Neural progenitor cell (in vitro differentiated cells): ENCODE results near the gene ELSPBP1.
"Not testable (repeated sequence)": the region's sequence is repeated elsewhere in the genome, so short reads cannot be mapped to it uniquely, and the experiment has no call there.

Experiments
- EZH2 ChIP-seq: fragments of 200-600 bp; sonication (generic); IDR thresholded peaks from 2 replicates; pipeline ENCODE4 v1.6.1; 2017; ENCODE audit warnings: antibody characterized with exemption, mild to moderate bottlenecking, moderate library complexity
- TF ChIP-seq, protein P1 (sequence below): fragments of 200-600 bp; sonication (generic); IDR thresholded peaks from 2 replicates; pipeline ENCODE4 v1.5.1; 2017; ENCODE audit warnings: antibody characterized with exemption, mild to moderate bottlenecking

DNA sequence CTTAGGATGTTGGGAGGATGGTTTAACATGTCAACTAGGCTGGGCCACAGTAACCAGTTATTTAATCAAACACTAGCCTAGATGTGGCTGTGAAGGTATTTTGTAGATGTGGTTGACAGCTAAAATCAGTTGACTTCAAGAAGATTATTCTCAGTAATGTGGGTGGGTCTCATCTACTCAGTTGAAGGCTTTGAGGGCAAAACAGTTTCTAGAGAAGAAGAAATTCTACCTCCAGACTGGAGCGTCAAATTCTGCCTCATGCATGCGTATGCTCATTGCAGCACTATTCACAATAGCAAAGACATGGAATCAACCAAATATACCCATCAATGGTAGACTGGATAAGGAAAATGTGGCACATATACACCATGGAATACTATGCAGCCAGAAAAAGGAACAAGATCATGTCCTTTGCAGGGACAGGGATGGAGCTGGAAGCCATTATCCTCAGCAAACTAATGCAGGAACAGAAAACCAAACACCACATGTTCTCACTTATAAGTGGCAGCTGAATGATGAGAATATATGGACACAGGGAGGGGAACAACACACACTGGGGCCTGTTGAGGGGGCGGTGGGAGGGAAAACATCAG, 75.8 kb downstream of the ELSPBP1 start:
- TF ChIP-seq, protein P1, sequence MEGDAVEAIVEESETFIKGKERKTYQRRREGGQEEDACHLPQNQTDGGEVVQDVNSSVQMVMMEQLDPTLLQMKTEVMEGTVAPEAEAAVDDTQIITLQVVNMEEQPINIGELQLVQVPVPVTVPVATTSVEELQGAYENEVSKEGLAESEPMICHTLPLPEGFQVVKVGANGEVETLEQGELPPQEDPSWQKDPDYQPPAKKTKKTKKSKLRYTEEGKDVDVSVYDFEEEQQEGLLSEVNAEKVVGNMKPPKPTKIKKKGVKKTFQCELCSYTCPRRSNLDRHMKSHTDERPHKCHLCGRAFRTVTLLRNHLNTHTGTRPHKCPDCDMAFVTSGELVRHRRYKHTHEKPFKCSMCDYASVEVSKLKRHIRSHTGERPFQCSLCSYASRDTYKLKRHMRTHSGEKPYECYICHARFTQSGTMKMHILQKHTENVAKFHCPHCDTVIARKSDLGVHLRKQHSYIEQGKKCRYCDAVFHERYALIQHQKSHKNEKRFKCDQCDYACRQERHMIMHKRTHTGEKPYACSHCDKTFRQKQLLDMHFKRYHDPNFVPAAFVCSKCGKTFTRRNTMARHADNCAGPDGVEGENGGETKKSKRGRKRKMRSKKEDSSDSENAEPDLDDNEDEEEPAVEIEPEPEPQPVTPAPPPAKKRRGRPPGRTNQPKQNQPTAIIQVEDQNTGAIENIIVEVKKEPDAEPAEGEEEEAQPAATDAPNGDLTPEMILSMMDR, result not testable (repeated sequence)
- TF ChIP-seq EZH2, result not testable (repeated sequence)
